Activated CD4-positive, alpha-beta T cell treated with anti-CD3 and anti-CD28 coated beads, Interleukin-2, amount 50 U/mL, for 48 hours (primary cell): ENCODE results near the gene LRP1B.

Experiments used
- DNase-seq, 2 experiments: peaks; one replicate each; pipeline ENCODE4 v3.0.0-alpha.2; 2020

The LRP1B gene

DNA sequence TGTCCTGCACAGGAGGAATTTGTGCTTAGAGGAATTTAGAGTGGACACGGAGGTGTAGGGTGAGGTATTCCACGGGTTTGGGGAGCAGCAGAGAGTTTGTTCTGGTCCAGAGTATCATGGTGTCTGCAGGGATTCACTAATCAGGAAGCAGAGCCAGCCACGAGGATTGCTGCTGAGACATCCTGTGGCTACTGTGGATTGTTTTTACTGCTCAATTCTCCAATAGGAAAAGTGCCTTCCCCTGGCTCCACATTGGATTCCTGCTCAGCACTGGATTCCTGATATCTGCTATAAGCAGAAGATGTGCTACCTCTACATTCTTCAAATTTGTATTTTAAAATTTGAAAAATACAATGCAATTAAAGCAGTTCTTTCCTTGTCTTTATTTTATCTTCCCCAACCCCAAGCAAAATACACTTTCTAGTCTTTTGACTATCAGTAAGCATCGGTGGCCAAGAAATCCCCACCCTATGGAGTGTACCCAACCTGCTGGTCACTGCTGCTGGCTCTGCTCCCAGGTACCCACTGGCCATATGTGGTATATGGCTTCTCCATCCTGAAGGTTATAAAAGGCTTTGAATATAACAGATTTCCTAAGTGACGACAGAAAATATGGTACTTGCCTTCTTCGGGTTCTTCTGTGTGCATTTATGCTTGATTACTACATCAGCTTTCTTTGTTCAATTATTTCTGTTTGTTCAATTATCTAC, 1947.6 kb downstream of the LRP1B start:
- no peak for DNase-seq
